Measurements from ENCODE around the gene SURF2. TPM values are rescaled to one million over a fixed set of nuclear protein-coding genes. Genes with fewer than 3 reads are reported as not detected.

SURF2 gene
- total RNA-seq, 1 experiment from 2014 or later: 42.0 TPM

GRCh38 chr9:133394687-133395271, 38.4 kb downstream of the SURF2 start:
- intact Hi-C loops (cut with micrococcal nuclease; ENCODE audit: unreplicated experiment): no loop called here
- H3K36me3 ChIP-seq (ENCODE audit: insufficient read depth, low read length, poor library complexity, severe bottlenecking): no peaks in the 10 kb centered on the region
- DNase-seq (ENCODE audit: low spot score): no peak
- peaks cover 19% of the 10 kb centered on the region for H3K27me3 ChIP-seq (replicated peaks; ENCODE audit: insufficient read depth, low read depth, low read length, poor library complexity)
- POLR2A ChIA-PET (ENCODE audit: low non-redundant PET): no interaction called here
- H3K9me3 ChIP-seq (ENCODE audit: low read depth, low read length, poor library complexity, severe bottlenecking): no peaks in the 10 kb centered on the region
- CTCF ChIA-PET: no interaction called here
- no peak overlapping the region for H3K27ac ChIP-seq (ENCODE audit: low read depth, low read length, poor library complexity, severe bottlenecking)
- H3K4me1 ChIP-seq (ENCODE audit: insufficient read depth, low read length, poor library complexity, severe bottlenecking): no peaks in the 10 kb centered on the region
- TF ChIP-seq EZH2 (IDR thresholded peaks at IDR 0.05; ENCODE audit: borderline replicate concordance, low read depth, low read length, poor library complexity, severe bottlenecking) (no peak), CTCF (conservative IDR thresholded peaks at IDR 0.05; ENCODE audit: low read depth, low read length) (no peak)
- H3K4me3 ChIP-seq (ENCODE audit: low read depth, low read length, poor library complexity, severe bottlenecking): no peak overlapping the region
- no TSS peak for BruUV-seq (replicated peaks)

GRCh38 chr9:133396952-133397351, 40.6 kb downstream of the SURF2 start:
- H3K27ac ChIP-seq (ENCODE audit: low read depth, low read length, poor library complexity, severe bottlenecking): no peak overlapping the region
- TF ChIP-seq EZH2 (IDR thresholded peaks at IDR 0.05; ENCODE audit: borderline replicate concordance, low read depth, low read length, poor library complexity, severe bottlenecking) (no peak), CTCF (conservative IDR thresholded peaks at IDR 0.05; ENCODE audit: low read depth, low read length) (peak; percentile 57)
- ChIA-PET CTCF (no interaction called here), POLR2A (ENCODE audit: low non-redundant PET) (no interaction called here)
- DNase-seq (ENCODE audit: low spot score): no peak
- no peaks in the 10 kb centered on the region for H3K4me1 ChIP-seq (ENCODE audit: insufficient read depth, low read length, poor library complexity, severe bottlenecking)
- no peaks in the 10 kb centered on the region for H3K9me3 ChIP-seq (ENCODE audit: low read depth, low read length, poor library complexity, severe bottlenecking)
- no peaks in the 10 kb centered on the region for H3K36me3 ChIP-seq (ENCODE audit: insufficient read depth, low read length, poor library complexity, severe bottlenecking)
- H3K27me3 ChIP-seq (replicated peaks; ENCODE audit: insufficient read depth, low read depth, low read length, poor library complexity): peaks cover 19% of the 10 kb centered on the region
- intact Hi-C loops (cut with micrococcal nuclease; ENCODE audit: unreplicated experiment): no loop called here
- H3K4me3 ChIP-seq (ENCODE audit: low read depth, low read length, poor library complexity, severe bottlenecking): no peak overlapping the region
- no TSS peak for BruUV-seq (replicated peaks)

- CTCF ChIA-PET: no interaction called here
- POLR2A ChIA-PET (ENCODE audit: low non-redundant PET): no interaction called here
- peaks cover 19% of the 10 kb centered on the region for H3K27me3 ChIP-seq (replicated peaks; ENCODE audit: insufficient read depth, low read depth, low read length, poor library complexity)
- H3K36me3 ChIP-seq (ENCODE audit: insufficient read depth, low read length, poor library complexity, severe bottlenecking): no peaks in the 10 kb centered on the region
- TF ChIP-seq EZH2 (IDR thresholded peaks at IDR 0.05; ENCODE audit: borderline replicate concordance, low read depth, low read length, poor library complexity, severe bottlenecking): no peak
- no peak for TF ChIP-seq CTCF (conservative IDR thresholded peaks at IDR 0.05; ENCODE audit: low read depth, low read length)
- H3K27ac ChIP-seq (ENCODE audit: low read depth, low read length, poor library complexity, severe bottlenecking): no peak overlapping the region
- H3K9me3 ChIP-seq (ENCODE audit: low read depth, low read length, poor library complexity, severe bottlenecking): no peaks in the 10 kb centered on the region
- H3K4me1 ChIP-seq (ENCODE audit: insufficient read depth, low read length, poor library complexity, severe bottlenecking): no peaks in the 10 kb centered on the region
- H3K4me3 ChIP-seq (ENCODE audit: low read depth, low read length, poor library complexity, severe bottlenecking): no peak overlapping the region
- no TSS peak for BruUV-seq (replicated peaks)
- DNase-seq (ENCODE audit: low spot score): no peak
- intact Hi-C loops (cut with micrococcal nuclease; ENCODE audit: unreplicated experiment): no loop called here
These were observed 41.0 kb downstream of the SURF2 start for GRCh38 chr9:133397370-133397769.
